CD4-positive, alpha-beta T cell treated with Interleukin-12 subunit alpha and Interleukin-12 subunit beta, for 1 hour (primary cell): ENCODE measurements around the gene POLD4.
"Not testable (repeated sequence)": the region's sequence is repeated elsewhere in the genome, so short reads cannot be mapped to it uniquely, and the experiment has no call there.

Source experiments
- DNase-seq: peaks from one replicate; pipeline ENCODE4 v3.0.0-alpha.2; 2020

Gene POLD4

GRCh38 chr11:67353317-67354074 is at the start of gene POLD4:
TSS of gene POLD4 (minus strand) at chr11:67353546. CDS start at chr11:67353399, 147 bp downstream.
- peak; percentile 96 for DNase-seq

GRCh38 chr11:67403085-67403484 is 49.7 kb upstream of the POLD4 start:
- DNase-seq = not testable (repeated sequence)

- not testable (repeated sequence) for DNase-seq
These were observed 49.0 kb upstream of the POLD4 start for GRCh38 chr11:67402192-67402839.

- DNase-seq = peak; percentile 92
These were observed 48.3 kb upstream of the POLD4 start, which contains the start of gene PPP1CA for GRCh38 chr11:67401495-67402191. TSS of gene PPP1CA (minus strand) at chr11:67401858. CDS start at chr11:67401782, 76 bp downstream.

- no peak for DNase-seq
These were observed 47.7 kb upstream of the POLD4 start for GRCh38 chr11:67400942-67401494.

- no peak for DNase-seq
These were observed 47.0 kb upstream of the POLD4 start for GRCh38 chr11:67400251-67400941.

GRCh38 chr11:67398661-67399563 is 45.6 kb upstream of the POLD4 start:
- no peak for DNase-seq

- no peak for DNase-seq
These were observed 44.8 kb upstream of the POLD4 start for GRCh38 chr11:67397986-67398660.

GRCh38 chr11:67397536-67397935 is 44.2 kb upstream of the POLD4 start:
- DNase-seq = no peak

GRCh38 chr11:67396587-67397389 is 43.4 kb upstream of the POLD4 start:
- no peak for DNase-seq

GRCh38 chr11:67396259-67396581 is 42.9 kb upstream of the POLD4 start:
- DNase-seq = no peak

- DNase-seq = no peak
These were observed 42.4 kb upstream of the POLD4 start for GRCh38 chr11:67395555-67396258.

- DNase-seq = no peak
These were observed 40.6 kb upstream of the POLD4 start for GRCh38 chr11:67393990-67394389.

GRCh38 chr11:67393437-67393836 is 40.1 kb upstream of the POLD4 start:
- DNase-seq = no peak

GRCh38 chr11:67392183-67392715 is 38.9 kb upstream of the POLD4 start:
- no peak for DNase-seq

GRCh38 chr11:67391304-67392182 is 38.2 kb upstream of the POLD4 start, which contains the start of gene RAD9A:
TSS of gene RAD9A (plus strand) at chr11:67391986. CDS start at chr11:67392045, 59 bp downstream.
- DNase-seq = peak; percentile 92

GRCh38 chr11:67390947-67391303 is 37.6 kb upstream of the POLD4 start:
- no peak for DNase-seq

GRCh38 chr11:67389477-67389876 is 36.1 kb upstream of the POLD4 start:
- peak; percentile 68 for DNase-seq
